ENCODE results near the gene MYBL2. TPM values are rescaled to one million over a fixed set of nuclear protein-coding genes. Genes with fewer than 3 reads are reported as not detected.

The MYBL2 gene
- total RNA-seq, 1 donor from 2014 or later, result 19.0 TPM

GRCh38 chr20:43694763-43695162 lies 27.8 kb downstream of the MYBL2 start:
- no peak for DNase-seq
- no peaks in the 10 kb centered on the region for H3K27me3 Mint-ChIP-seq (ENCODE audit: unreplicated experiment)
- no peaks in the 10 kb centered on the region for H3K36me3 Mint-ChIP-seq (ENCODE audit: unreplicated experiment)
- no peak for TF ChIP-seq CTCF (IDR thresholded peaks at IDR 0.05; ENCODE audit: partially characterized antibody, unreplicated experiment)
- H3K4me1 Mint-ChIP-seq (ENCODE audit: low read depth, unreplicated experiment), result no peaks in the 10 kb centered on the region
- peaks cover under 1% of the 10 kb centered on the region for H3K9me3 Mint-ChIP-seq (ENCODE audit: unreplicated experiment)
- no peak overlapping the region for H3K4me3 Mint-ChIP-seq (ENCODE audit: unreplicated experiment)
- no peak overlapping the region for H3K27ac Mint-ChIP-seq (ENCODE audit: unreplicated experiment)

GRCh38 chr20:43695571-43695970 lies 28.7 kb downstream of the MYBL2 start:
- Mint-ChIP-seq H3K4me3 (ENCODE audit: unreplicated experiment) (no peak overlapping the region), H3K9me3 (ENCODE audit: unreplicated experiment) (no peaks in the 10 kb centered on the region), H3K27me3 (ENCODE audit: unreplicated experiment) (no peaks in the 10 kb centered on the region), H3K4me1 (ENCODE audit: low read depth, unreplicated experiment) (no peaks in the 10 kb centered on the region), H3K36me3 (ENCODE audit: unreplicated experiment) (no peaks in the 10 kb centered on the region), H3K27ac (ENCODE audit: unreplicated experiment) (no peak overlapping the region)
- TF ChIP-seq CTCF (IDR thresholded peaks at IDR 0.05; ENCODE audit: partially characterized antibody, unreplicated experiment), result no peak
- DNase-seq, result no peak

- TF ChIP-seq CTCF (IDR thresholded peaks at IDR 0.05; ENCODE audit: partially characterized antibody, unreplicated experiment), result no peak
- H3K9me3 Mint-ChIP-seq (ENCODE audit: unreplicated experiment), result no peaks in the 10 kb centered on the region
- no peaks in the 10 kb centered on the region for H3K36me3 Mint-ChIP-seq (ENCODE audit: unreplicated experiment)
- H3K4me3 Mint-ChIP-seq (ENCODE audit: unreplicated experiment), result no peak overlapping the region
- H3K27ac Mint-ChIP-seq (ENCODE audit: unreplicated experiment), result no peak overlapping the region
- H3K27me3 Mint-ChIP-seq (ENCODE audit: unreplicated experiment), result no peaks in the 10 kb centered on the region
- DNase-seq, result no peak
- H3K4me1 Mint-ChIP-seq (ENCODE audit: low read depth, unreplicated experiment), result no peaks in the 10 kb centered on the region
Measured at GRCh38 chr20:43699941-43700565, 33.1 kb downstream of the MYBL2 start.

- H3K9me3 Mint-ChIP-seq (ENCODE audit: unreplicated experiment), result no peaks in the 10 kb centered on the region
- TF ChIP-seq CTCF (IDR thresholded peaks at IDR 0.05; ENCODE audit: partially characterized antibody, unreplicated experiment), result no peak
- H3K4me1 Mint-ChIP-seq (ENCODE audit: low read depth, unreplicated experiment), result no peaks in the 10 kb centered on the region
- no peaks in the 10 kb centered on the region for H3K36me3 Mint-ChIP-seq (ENCODE audit: unreplicated experiment)
- no peak overlapping the region for H3K27ac Mint-ChIP-seq (ENCODE audit: unreplicated experiment)
- no peaks in the 10 kb centered on the region for H3K27me3 Mint-ChIP-seq (ENCODE audit: unreplicated experiment)
- no peak for DNase-seq
- H3K4me3 Mint-ChIP-seq (ENCODE audit: unreplicated experiment), result no peak overlapping the region
Measured at GRCh38 chr20:43700627-43701026, 33.7 kb downstream of the MYBL2 start.

- no peak overlapping the region for H3K27ac Mint-ChIP-seq (ENCODE audit: unreplicated experiment)
- DNase-seq, result no peak
- H3K36me3 Mint-ChIP-seq (ENCODE audit: unreplicated experiment), result no peaks in the 10 kb centered on the region
- H3K4me3 Mint-ChIP-seq (ENCODE audit: unreplicated experiment), result no peak overlapping the region
- H3K9me3 Mint-ChIP-seq (ENCODE audit: unreplicated experiment), result no peaks in the 10 kb centered on the region
- H3K27me3 Mint-ChIP-seq (ENCODE audit: unreplicated experiment), result no peaks in the 10 kb centered on the region
- H3K4me1 Mint-ChIP-seq (ENCODE audit: low read depth, unreplicated experiment), result no peaks in the 10 kb centered on the region
- no peak for TF ChIP-seq CTCF (IDR thresholded peaks at IDR 0.05; ENCODE audit: partially characterized antibody, unreplicated experiment)
Measured at GRCh38 chr20:43702502-43702901, 35.6 kb downstream of the MYBL2 start.
